Limb (tissue), 2 donors: ENCODE measurements around the gene MPP2.
"Not testable (repeated sequence)": the region's sequence is repeated elsewhere in the genome, so short reads cannot be mapped to it uniquely, and the experiment has no call there.

Source experiments
- DNase-seq, 2 donors: peaks; one replicate each; pipeline ENCODE4 v3.0.0-alpha.2; 2016; ENCODE audit errors: extremely low spot score in 2 of 2

MPP2 gene

GRCh38 chr17:43931062-43931571 is 23.8 kb upstream of the MPP2 start:
- DNase-seq = no peak

- no peak for DNase-seq
These were observed 21.3 kb upstream of the MPP2 start for GRCh38 chr17:43928609-43929008.

- not testable (repeated sequence) for DNase-seq
These were observed 20.6 kb upstream of the MPP2 start for GRCh38 chr17:43927929-43928328.

GRCh38 chr17:43927060-43927864 is 19.9 kb upstream of the MPP2 start:
- no peak for DNase-seq

GRCh38 chr17:43924558-43924957 is 17.2 kb upstream of the MPP2 start:
- DNase-seq = no peak

GRCh38 chr17:43920500-43921095 is 13.3 kb upstream of the MPP2 start:
- DNase-seq = no peak

- DNase-seq = no peak
These were observed 10.7 kb upstream of the MPP2 start for GRCh38 chr17:43918026-43918389.

GRCh38 chr17:43917348-43918025 is 10.2 kb upstream of the MPP2 start:
- DNase-seq = peak in 1 of 2 donors; percentile 64

GRCh38 chr17:43917016-43917347 is 9.6 kb upstream of the MPP2 start:
- DNase-seq = no peak

GRCh38 chr17:43916385-43916784 is 9.0 kb upstream of the MPP2 start:
- DNase-seq = no peak

- DNase-seq = no peak
These were observed 8.2 kb upstream of the MPP2 start for GRCh38 chr17:43915559-43915958.

GRCh38 chr17:43914451-43914850 is 7.1 kb upstream of the MPP2 start:
- no peak for DNase-seq

GRCh38 chr17:43913584-43913983 is 6.2 kb upstream of the MPP2 start:
- no peak for DNase-seq

- DNase-seq = no peak
These were observed 5.4 kb upstream of the MPP2 start for GRCh38 chr17:43912635-43913304.

- DNase-seq = no peak
These were observed 4.6 kb upstream of the MPP2 start for GRCh38 chr17:43911904-43912303.

GRCh38 chr17:43909537-43910231 is 2.3 kb upstream of the MPP2 start:
- no peak for DNase-seq

- peak; percentile 82 to 83 for DNase-seq
These were observed 824 bp upstream of the MPP2 start for GRCh38 chr17:43907998-43908721.

GRCh38 chr17:43906951-43907424 is 348 bp downstream of the MPP2 start:
- no peak for DNase-seq

- DNase-seq = peak; percentile 63 to 89
These were observed 1.1 kb downstream of the MPP2 start for GRCh38 chr17:43905985-43906852.
